GM06990 (cell line): ENCODE results near the gene MOB3B.

Experiments
- DNase-seq: peaks from one replicate; pipeline ENCODE4 v3.0.0-alpha.2; 2011; ENCODE audit not compliant: insufficient read length; ENCODE audit errors: extremely low read depth
- H3K27me3 ChIP-seq: replicated peaks from 2 replicates; pipeline ENCODE4 v1.6.0; 2011; ENCODE audit warnings: low read length; ENCODE audit not compliant: control insufficient read depth, insufficient read depth
- H3K36me3 ChIP-seq: 2 replicates; pipeline ENCODE4 v1.5.1; 2011; ENCODE audit warnings: low read length; ENCODE audit not compliant: control insufficient read depth, insufficient read depth
- H3K4me3 ChIP-seq: replicated peaks from 2 replicates; pipeline ENCODE4 v1.5.1; 2011; ENCODE audit warnings: low read depth, mild to moderate bottlenecking, control low read depth, low read length
- TF ChIP-seq, protein P1 (sequence below): IDR thresholded peaks from 2 replicates; pipeline ENCODE4 v1.5.1; 2011; ENCODE audit warnings: low read length, control low read depth, mild to moderate bottlenecking, inconsistent platforms; ENCODE audit not compliant: insufficient read depth, poor library complexity, severe bottlenecking

Gene MOB3B

DNA sequence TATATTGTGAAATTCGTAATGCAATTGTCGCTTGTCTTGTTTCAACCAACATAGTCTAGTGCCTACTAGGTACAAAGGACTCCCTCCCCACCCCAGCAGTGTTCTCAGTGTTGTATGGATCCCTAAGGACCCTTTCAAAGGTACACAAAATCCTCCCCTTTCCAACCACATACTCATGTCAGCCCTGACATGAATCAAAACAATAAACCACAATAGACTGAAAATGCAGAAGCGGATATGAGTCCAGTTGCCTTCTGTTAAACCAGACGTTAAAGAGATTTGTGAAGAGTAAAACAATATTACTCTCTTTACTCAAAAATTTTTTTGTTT lies 87.9 kb downstream of the MOB3B start:
- TF ChIP-seq, protein P1, sequence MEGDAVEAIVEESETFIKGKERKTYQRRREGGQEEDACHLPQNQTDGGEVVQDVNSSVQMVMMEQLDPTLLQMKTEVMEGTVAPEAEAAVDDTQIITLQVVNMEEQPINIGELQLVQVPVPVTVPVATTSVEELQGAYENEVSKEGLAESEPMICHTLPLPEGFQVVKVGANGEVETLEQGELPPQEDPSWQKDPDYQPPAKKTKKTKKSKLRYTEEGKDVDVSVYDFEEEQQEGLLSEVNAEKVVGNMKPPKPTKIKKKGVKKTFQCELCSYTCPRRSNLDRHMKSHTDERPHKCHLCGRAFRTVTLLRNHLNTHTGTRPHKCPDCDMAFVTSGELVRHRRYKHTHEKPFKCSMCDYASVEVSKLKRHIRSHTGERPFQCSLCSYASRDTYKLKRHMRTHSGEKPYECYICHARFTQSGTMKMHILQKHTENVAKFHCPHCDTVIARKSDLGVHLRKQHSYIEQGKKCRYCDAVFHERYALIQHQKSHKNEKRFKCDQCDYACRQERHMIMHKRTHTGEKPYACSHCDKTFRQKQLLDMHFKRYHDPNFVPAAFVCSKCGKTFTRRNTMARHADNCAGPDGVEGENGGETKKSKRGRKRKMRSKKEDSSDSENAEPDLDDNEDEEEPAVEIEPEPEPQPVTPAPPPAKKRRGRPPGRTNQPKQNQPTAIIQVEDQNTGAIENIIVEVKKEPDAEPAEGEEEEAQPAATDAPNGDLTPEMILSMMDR = no peak
- Histone ChIP-seq H3K36me3 (no peaks in the 10 kb centered on the region), H3K4me3 (no peak overlapping the region), H3K27me3 (no peaks in the 10 kb centered on the region)
- peak; percentile 11 for DNase-seq

DNA sequence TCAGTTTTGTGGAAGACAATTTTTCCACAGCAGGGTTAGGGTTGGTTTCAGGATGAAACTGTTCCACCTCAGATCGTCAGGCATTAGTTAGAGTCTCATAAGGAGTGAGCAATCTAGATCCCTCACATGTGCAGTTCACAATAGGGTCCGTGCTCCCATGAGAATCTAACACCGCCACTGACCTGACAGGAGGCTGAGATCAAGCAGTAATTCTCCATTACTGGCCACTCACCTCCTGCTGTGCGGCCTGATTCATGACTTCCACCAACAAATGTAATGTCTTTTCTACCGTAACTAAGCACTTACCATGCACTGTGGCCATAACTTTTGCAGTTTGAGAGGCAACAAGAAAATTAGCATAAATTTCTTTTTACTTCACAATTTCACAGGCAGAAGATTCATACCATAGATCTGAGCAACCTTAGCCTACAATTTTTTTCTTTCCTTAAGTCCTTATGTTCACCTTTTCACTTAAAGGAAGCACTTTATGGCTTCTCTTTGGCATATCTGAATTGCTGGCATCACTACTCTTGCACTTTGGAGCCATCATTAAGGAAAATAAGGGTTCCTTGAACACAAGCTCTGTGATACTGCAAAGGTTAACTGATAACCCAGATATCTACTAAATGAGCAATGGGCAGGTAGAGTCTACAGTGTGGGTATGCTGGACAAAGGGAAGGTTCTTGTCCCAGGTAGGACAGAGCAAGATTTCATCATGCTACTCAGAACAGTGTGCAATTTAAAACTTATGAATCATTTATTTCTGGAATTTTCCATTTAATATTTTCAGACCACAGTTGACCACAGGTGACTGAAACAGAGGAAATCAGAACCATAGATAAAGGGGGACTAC lies 88.5 kb downstream of the MOB3B start:
- H3K27me3 ChIP-seq = no peaks in the 10 kb centered on the region
- no peak overlapping the region for H3K4me3 ChIP-seq
- no peaks in the 10 kb centered on the region for H3K36me3 ChIP-seq
- DNase-seq = no peak
- TF ChIP-seq, protein P1 = no peak

DNA sequence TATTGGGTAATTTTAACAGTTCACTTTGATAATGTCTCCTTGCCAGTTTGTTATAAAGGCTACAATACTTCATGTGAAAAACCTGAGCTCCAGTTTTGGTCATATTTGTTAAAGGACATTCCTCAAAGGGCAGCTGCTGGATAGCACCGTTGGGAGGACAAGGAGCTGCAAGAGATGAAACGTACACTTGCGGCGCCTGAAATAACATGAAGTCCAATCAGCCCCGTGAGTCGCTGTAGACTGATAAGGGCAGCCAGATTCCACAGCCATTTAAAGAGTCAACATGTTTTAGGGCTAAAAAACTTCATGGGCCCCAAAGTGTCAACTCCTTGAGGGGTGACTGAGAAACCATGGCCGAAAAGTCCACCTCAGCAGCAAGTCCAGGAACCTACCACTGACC lies 91.1 kb downstream of the MOB3B start:
- no peak overlapping the region for H3K4me3 ChIP-seq
- DNase-seq = no peak
- TF ChIP-seq, protein P1 = no peak
- no peaks in the 10 kb centered on the region for H3K27me3 ChIP-seq
- H3K36me3 ChIP-seq = no peaks in the 10 kb centered on the region

DNA sequence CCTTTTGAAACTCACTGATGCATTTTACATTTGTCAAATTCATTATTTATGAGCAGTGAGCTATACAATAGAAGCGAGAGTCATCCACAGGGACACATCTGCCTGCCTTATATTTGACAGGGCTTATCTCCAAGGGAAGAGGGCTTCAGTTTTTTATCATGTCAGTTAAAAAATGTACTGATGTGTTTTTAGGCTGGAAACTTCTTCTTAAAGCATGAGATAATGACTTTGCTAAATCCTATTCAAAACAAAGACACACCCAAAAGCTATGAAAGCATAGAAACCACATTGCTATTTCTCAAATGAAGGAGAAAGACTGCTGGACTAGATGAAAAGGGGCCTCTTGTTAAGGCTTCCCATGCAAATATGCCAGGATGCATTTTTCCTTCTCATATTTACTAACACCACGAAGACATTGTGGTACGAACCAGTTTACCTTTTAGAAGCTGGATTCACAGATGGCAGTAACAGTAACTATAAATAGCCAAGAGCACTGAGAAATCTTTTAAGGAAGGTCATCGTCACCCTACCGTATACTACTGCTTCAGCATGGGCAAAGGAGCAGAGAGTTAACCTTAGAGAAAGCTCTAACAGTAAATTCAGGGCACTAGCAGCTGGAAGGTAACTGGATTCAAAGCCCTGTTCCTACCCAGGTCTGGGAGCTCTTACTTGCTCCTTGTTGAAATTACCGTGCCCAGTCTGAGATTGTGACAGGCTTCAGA lies 91.8 kb downstream of the MOB3B start:
- H3K4me3 ChIP-seq = no peak overlapping the region
- TF ChIP-seq, protein P1 = no peak
- DNase-seq = no peak
- H3K36me3 ChIP-seq = no peaks in the 10 kb centered on the region
- H3K27me3 ChIP-seq = no peaks in the 10 kb centered on the region

DNA sequence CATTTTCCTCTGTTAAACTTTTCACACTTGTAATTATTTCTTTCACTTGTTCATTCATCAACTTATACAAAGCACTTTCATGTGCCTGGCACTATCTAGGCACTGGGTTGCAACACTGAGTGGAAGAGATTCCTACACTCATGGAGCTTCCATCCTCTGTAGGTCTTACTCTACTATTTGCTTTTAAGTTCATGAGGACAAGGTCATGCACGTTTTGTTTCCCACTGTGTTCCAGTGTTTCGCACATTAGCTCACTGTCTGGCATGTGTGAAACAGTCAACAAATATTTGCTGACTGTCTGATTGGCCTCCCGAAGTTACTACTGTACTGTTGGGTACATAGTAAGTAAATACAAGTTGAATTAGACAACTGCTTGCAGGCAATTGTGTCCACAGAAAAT lies 93.4 kb downstream of the MOB3B start:
- DNase-seq = no peak
- Histone ChIP-seq H3K27me3 (no peaks in the 10 kb centered on the region), H3K36me3 (no peaks in the 10 kb centered on the region), H3K4me3 (no peak overlapping the region)
- TF ChIP-seq, protein P1 = no peak
